Astrocyte (in vitro differentiated cells and primary cell): ENCODE measurements around the gene ELF3.

Experiments used
- CTCF ChIP-seq: IDR thresholded peaks from 2 replicates; pipeline ENCODE4 v1.5.1; 2011; ENCODE audit warnings: low read depth, mild to moderate bottlenecking, inconsistent platforms, low read length, moderate library complexity; ENCODE audit not compliant: insufficient read depth
- EZH2 ChIP-seq: IDR thresholded peaks from 2 replicates; pipeline ENCODE4 v1.6.1; 2012; ENCODE audit warnings: mild to moderate bottlenecking, low read length, inconsistent platforms; ENCODE audit not compliant: insufficient read depth

- TF ChIP-seq CTCF: no peak
- TF ChIP-seq EZH2: no peak
Measured at GRCh38 chr1:202063093-202063492, 52.7 kb downstream of the ELF3 start.
